Endothelial cell of hepatic sinusoid (primary cell): ENCODE data around the gene SLC35B1.

Source experiments
- in situ Hi-C: cut with HindIII; loops from 2 replicates; pipeline ENCODE4 v1.10.0; 2017; ENCODE audit warnings: low sequenced_read_pairs

SLC35B1 gene

DNA sequence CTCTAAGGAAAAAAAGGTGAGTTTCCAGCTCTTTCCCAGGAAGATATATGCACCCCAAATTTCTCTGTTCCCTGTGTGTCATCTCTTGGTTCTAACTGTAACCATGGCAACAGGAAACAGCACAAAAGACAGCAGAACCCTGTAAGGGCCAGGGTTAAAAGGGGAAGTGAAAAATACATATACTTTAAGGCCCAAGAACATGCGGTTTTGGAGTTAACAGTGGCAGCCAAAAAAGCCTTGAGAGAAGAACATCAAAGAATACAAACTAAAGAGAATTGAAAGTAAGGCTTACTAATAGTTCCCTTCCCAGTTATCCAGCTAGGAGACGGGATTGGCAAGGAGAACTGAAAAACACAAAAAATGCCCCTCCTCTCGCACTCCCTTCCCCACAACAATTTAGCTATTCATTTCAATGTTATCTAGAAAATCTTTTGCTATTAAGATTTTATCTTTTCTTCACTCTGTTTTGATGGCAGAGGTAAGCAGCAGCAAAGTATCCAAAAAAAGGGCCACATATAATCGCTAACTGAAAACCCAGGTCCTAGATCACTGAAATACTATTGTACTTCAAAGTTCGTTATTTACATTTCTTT, 31.4 kb downstream of the SLC35B1 start:
- in situ Hi-C loops, result no loop called here

GRCh38 chr17:49674507-49674906, 33.3 kb downstream of the SLC35B1 start:
- in situ Hi-C loops, result loop anchor here (5.0 kb wide), 1 partner anchor 62 kb away; no protein-coding TSS in a partner anchor

DNA sequence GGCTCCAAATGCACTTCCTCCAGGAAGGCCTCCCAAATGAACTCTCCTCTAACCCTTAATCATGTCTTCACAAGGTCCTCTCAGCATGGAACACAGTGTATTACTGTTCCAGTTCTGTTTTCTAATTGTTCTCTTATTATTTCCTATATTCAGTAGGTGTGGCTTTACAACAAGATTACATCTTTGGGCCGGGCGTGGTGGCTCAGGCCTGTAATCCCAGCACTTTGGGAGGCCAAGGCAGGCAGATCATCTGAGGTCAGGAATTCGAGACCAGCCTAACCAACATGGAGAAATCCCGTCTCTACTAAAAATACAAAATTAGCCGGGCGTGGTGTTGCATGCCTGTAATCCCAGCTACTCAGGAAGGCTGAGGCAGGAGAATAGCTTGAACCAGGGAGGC, 34.1 kb downstream of the SLC35B1 start:
- in situ Hi-C loops, result loop anchor here (5.0 kb wide), 1 partner anchor 61 kb away; no protein-coding TSS in a partner anchor

- in situ Hi-C loops, result loop anchor here (5.0 kb wide), 1 partner anchor 58 kb away; no protein-coding TSS in a partner anchor
These were observed 37.1 kb downstream of the SLC35B1 start for GRCh38 chr17:49670641-49671040.

- in situ Hi-C loops, result loop anchor here (5.0 kb wide), 1 partner anchor 58 kb away; no protein-coding TSS in a partner anchor
These were observed 37.8 kb downstream of the SLC35B1 start for GRCh38 chr17:49670002-49670401.

GRCh38 chr17:49667854-49668253, 39.9 kb downstream of the SLC35B1 start:
- in situ Hi-C loops, result no loop called here

- in situ Hi-C loops, result no loop called here
These were observed 43.0 kb downstream of the SLC35B1 start for GRCh38 chr17:49664706-49665211.

GRCh38 chr17:49659661-49660382, 47.9 kb downstream of the SLC35B1 start:
- in situ Hi-C loops, result no loop called here

- in situ Hi-C loops, result no loop called here
These were observed 51.5 kb downstream of the SLC35B1 start for GRCh38 chr17:49656247-49656646.
